HepG2 (cell line): Measurements from ENCODE around the gene SEPTIN12. TPM values are rescaled to one million over a fixed set of nuclear protein-coding genes. Genes with fewer than 3 reads are reported as not detected.
A peak's percentile ranks its signal among the peaks of the same experiment; 100 is the strongest.

Experiments
- BRD4 ChIP-seq: sonication (generic); formaldehyde crosslinking; IDR thresholded peaks from 2 replicates; pipeline ENCODE4 v1.4.0; 2020; ENCODE audit warnings: missing genetic modification reagents
- CREB1 ChIP-seq, 2 experiments: fragments of 450-650 bp in 1 of 2; IDR thresholded peaks; 2 replicates each; pipeline ENCODE4 v1.6.1; 2016 to 2017; ENCODE audit warnings: control low read depth in 1 of 2, mild to moderate bottlenecking in 1 of 2, missing compliant biosample characterization in 1 of 2, missing genetic modification characterization in 1 of 2
- FOXK1 ChIP-seq: sonication (generic); formaldehyde crosslinking; IDR thresholded peaks from 2 replicates; pipeline ENCODE4 v1.4.0; 2020; ENCODE audit warnings: low read depth, missing genetic modification reagents, borderline replicate concordance
- NFE2L1 ChIP-seq: sonication (generic); formaldehyde crosslinking; IDR thresholded peaks from 2 replicates; pipeline ENCODE4 v1.4.0; 2020; ENCODE audit warnings: missing genetic modification reagents, mild to moderate bottlenecking, borderline replicate concordance
- NFE2L2 ChIP-seq: fragments of 150-350 bp; IDR thresholded peaks from 2 replicates; pipeline ENCODE4 v1.6.1; 2014; ENCODE audit warnings: low read length
- PAWR ChIP-seq: sonication (generic); formaldehyde crosslinking; IDR thresholded peaks from 2 replicates; pipeline ENCODE4 v1.4.0; 2020; ENCODE audit warnings: missing genetic modification reagents, mild to moderate bottlenecking, borderline replicate concordance
- RBM39 ChIP-seq: fragments of 200-400 bp; formaldehyde crosslinking; IDR thresholded peaks from one replicate; pipeline ENCODE4 v1.6.1; 2018; ENCODE audit warnings: antibody characterized with exemption, mild to moderate bottlenecking, low read depth, low read length; ENCODE audit not compliant: poor library complexity, severe bottlenecking
- TAF15 ChIP-seq: fragments of 200-400 bp; formaldehyde crosslinking; IDR thresholded peaks from one replicate; pipeline ENCODE4 v1.6.1; 2018; ENCODE audit warnings: mild to moderate bottlenecking, low read depth, low read length; ENCODE audit not compliant: poor library complexity, severe bottlenecking
- TBX3 ChIP-seq: fragments of 450-650 bp; IDR thresholded peaks from 2 replicates; pipeline ENCODE4 v1.6.1; 2017; ENCODE audit warnings: antibody characterized with exemption, mild to moderate bottlenecking, inconsistent platforms, borderline replicate concordance
- U2AF2 ChIP-seq: fragments of 200-400 bp; formaldehyde crosslinking; IDR thresholded peaks from 2 replicates; pipeline ENCODE4 v1.6.1; 2017; ENCODE audit warnings: low read depth, mild to moderate bottlenecking, low read length
- ZFP1 ChIP-seq: IDR thresholded peaks from 2 replicates; pipeline ENCODE4 v1.6.1; 2016
- ZNF230 ChIP-seq: sonication (generic); formaldehyde crosslinking; IDR thresholded peaks from 2 replicates; pipeline ENCODE4 v1.4.0; 2020; ENCODE audit warnings: mild to moderate bottlenecking, missing genetic modification reagents
- ZNF343 ChIP-seq: sonication (generic); formaldehyde crosslinking; IDR thresholded peaks from 2 replicates; pipeline ENCODE4 v1.4.0; 2020; ENCODE audit warnings: mild to moderate bottlenecking, missing genetic modification reagents
- ZNF569 ChIP-seq: sonication (generic); formaldehyde crosslinking; IDR thresholded peaks from 2 replicates; pipeline ENCODE4 v1.5.0; 2020; ENCODE audit warnings: mild to moderate bottlenecking, missing genetic modification reagents, moderate library complexity, borderline replicate concordance
- polyA plus RNA-seq, 8 experiments: library from polyadenylated mRNA; depleted of rRNA in 3 of 8; stranded (reverse) in 7 of 8; unstranded in 1 of 8; fragments of >200 nt; fragmentation: Illumina TruSeq in 4 of 8; extraction: Trizol in 4 of 8; gene quantifications; 2 replicates each; pipeline versions ENCODE4 v1.2.1 to v1.2.3, GENCODE V29; 2011 to 2016; ENCODE audit warnings: low read depth in 4 of 8, missing spikeins in 1 of 8, mixed read lengths in 1 of 8; ENCODE audit not compliant: insufficient read depth in 1 of 8
- total RNA-seq, 5 experiments: library from RNA; depleted of rRNA; stranded (reverse); fragments of >200 nt; fragmentation: Illumina TruSeq; extraction: Trizol; gene quantifications; 2 replicates each; pipeline ENCODE4 v1.2.3, GENCODE V29; 2016; ENCODE audit warnings: low read depth in 1 of 5
- TF ChIP-seq, protein P1 (sequence below): sonication (generic); formaldehyde crosslinking; IDR thresholded peaks from 2 replicates; pipeline ENCODE4 v1.9.0; 2021; ENCODE audit warnings: missing genetic modification reagents, borderline replicate concordance
- TF ChIP-seq, protein P2 (sequence below): sonication (generic); formaldehyde crosslinking; IDR thresholded peaks from 2 replicates; pipeline ENCODE4 v1.4.0; 2020; ENCODE audit warnings: missing genetic modification reagents, borderline replicate concordance
- TF ChIP-seq, protein P3 (sequence below): sonication (generic); formaldehyde crosslinking; IDR thresholded peaks from 2 replicates; pipeline ENCODE4 v1.5.1; 2020; ENCODE audit warnings: mild to moderate bottlenecking, missing genetic modification reagents, moderate library complexity
- TF ChIP-seq, protein P4 (sequence below): sonication (generic); formaldehyde crosslinking; IDR thresholded peaks from 2 replicates; pipeline ENCODE4 v1.8.0; 2022; ENCODE audit warnings: low read depth, missing genetic modification reagents

The SEPTIN12 gene
- total and polyA plus RNA-seq, 2 of the 13 experiments (the other 11 are each of a cell fraction or from before 2014, with no cell fraction given): 0.22 TPM; not detected in 1

DNA sequence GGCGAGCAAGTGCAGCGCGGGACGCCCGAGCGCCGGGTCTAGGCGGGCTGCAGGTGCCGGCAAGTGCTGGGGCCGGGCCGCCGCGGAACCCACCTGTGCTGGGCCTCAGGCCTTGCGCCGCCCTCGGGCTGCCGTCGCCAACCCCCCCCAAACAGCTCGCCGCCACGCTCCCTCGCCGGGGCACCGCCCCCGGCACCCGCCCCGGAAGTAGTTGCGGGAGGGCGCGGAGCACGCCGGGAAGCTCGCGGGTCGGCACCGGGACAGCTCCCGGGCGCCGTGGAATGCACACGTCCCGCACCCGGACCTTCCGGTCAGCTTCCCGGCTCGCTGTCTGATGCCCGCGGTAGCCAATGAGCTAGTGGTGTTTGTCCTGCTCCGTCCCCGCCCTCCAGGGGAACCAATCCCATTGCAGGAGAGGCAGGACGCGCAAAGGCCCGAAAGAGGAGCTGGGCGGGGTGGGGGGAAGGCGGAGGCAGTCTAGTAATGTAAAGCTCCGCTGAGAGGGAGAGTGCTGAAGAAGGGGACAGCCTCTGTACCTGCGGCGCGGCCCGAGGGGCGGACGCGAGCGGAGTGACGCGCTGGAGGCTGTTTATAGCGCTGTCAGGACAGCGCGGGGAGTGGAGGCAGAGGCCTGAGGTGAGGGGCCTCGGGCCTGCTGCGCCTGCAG, 53.9 kb downstream of the SEPTIN12 start, which contains the start of the genes ANKS3 and DNAAF8 (continued):
- TF ChIP-seq, protein P1, sequence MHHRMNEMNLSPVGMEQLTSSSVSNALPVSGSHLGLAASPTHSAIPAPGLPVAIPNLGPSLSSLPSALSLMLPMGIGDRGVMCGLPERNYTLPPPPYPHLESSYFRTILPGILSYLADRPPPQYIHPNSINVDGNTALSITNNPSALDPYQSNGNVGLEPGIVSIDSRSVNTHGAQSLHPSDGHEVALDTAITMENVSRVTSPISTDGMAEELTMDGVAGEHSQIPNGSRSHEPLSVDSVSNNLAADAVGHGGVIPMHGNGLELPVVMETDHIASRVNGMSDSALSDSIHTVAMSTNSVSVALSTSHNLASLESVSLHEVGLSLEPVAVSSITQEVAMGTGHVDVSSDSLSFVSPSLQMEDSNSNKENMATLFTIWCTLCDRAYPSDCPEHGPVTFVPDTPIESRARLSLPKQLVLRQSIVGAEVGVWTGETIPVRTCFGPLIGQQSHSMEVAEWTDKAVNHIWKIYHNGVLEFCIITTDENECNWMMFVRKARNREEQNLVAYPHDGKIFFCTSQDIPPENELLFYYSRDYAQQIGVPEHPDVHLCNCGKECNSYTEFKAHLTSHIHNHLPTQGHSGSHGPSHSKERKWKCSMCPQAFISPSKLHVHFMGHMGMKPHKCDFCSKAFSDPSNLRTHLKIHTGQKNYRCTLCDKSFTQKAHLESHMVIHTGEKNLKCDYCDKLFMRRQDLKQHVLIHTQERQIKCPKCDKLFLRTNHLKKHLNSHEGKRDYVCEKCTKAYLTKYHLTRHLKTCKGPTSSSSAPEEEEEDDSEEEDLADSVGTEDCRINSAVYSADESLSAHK (CRISPR knock-in tag): no peak
- peak; percentile 82; the same call in 1 of the 2 replicates for TF ChIP-seq FOXK1 (CRISPR knock-in tag)
- TF ChIP-seq ZNF230 (CRISPR knock-in tag): no peak
- TF ChIP-seq NFE2L2: no peak
- no peak for TF ChIP-seq TBX3
- peak; percentile 71 for TF ChIP-seq CREB1 (IDR thresholded peaks at IDR 0.05)
- TF ChIP-seq CREB1 (CRISPR knock-in tag; IDR thresholded peaks at IDR 0.05): peak; percentile 69
- TF ChIP-seq, protein P2, sequence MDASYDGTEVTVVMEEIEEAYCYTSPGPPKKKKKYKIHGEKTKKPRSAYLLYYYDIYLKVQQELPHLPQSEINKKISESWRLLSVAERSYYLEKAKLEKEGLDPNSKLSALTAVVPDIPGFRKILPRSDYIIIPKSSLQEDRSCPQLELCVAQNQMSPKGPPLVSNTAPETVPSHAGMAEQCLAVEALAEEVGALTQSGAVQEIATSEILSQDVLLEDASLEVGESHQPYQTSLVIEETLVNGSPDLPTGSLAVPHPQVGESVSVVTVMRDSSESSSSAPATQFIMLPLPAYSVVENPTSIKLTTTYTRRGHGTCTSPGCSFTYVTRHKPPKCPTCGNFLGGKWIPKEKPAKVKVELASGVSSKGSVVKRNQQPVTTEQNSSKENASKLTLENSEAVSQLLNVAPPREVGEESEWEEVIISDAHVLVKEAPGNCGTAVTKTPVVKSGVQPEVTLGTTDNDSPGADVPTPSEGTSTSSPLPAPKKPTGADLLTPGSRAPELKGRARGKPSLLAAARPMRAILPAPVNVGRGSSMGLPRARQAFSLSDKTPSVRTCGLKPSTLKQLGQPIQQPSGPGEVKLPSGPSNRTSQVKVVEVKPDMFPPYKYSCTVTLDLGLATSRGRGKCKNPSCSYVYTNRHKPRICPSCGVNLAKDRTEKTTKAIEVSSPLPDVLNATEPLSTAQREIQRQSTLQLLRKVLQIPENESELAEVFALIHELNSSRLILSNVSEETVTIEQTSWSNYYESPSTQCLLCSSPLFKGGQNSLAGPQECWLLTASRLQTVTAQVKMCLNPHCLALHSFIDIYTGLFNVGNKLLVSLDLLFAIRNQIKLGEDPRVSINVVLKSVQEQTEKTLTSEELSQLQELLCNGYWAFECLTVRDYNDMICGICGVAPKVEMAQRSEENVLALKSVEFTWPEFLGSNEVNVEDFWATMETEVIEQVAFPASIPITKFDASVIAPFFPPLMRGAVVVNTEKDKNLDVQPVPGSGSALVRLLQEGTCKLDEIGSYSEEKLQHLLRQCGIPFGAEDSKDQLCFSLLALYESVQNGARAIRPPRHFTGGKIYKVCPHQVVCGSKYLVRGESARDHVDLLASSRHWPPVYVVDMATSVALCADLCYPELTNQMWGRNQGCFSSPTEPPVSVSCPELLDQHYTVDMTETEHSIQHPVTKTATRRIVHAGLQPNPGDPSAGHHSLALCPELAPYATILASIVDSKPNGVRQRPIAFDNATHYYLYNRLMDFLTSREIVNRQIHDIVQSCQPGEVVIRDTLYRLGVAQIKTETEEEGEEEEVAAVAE: no peak
- TF ChIP-seq, protein P3, sequence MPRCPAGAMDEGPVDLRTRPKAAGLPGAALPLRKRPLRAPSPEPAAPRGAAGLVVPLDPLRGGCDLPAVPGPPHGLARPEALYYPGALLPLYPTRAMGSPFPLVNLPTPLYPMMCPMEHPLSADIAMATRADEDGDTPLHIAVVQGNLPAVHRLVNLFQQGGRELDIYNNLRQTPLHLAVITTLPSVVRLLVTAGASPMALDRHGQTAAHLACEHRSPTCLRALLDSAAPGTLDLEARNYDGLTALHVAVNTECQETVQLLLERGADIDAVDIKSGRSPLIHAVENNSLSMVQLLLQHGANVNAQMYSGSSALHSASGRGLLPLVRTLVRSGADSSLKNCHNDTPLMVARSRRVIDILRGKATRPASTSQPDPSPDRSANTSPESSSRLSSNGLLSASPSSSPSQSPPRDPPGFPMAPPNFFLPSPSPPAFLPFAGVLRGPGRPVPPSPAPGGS (CRISPR knock-in tag): no peak; the same call in 1 of the 2 replicates
- TF ChIP-seq NFE2L1 (CRISPR knock-in tag): no peak
- TF ChIP-seq PAWR: no peak
- TF ChIP-seq ZNF343 (CRISPR knock-in tag): no peak; the same call in 1 of the 2 replicates
- TF ChIP-seq U2AF2: no peak
- no peak for TF ChIP-seq ZFP1 (CRISPR knock-in tag)
- TF ChIP-seq TAF15: peak; percentile 35
- TF ChIP-seq, protein P4, sequence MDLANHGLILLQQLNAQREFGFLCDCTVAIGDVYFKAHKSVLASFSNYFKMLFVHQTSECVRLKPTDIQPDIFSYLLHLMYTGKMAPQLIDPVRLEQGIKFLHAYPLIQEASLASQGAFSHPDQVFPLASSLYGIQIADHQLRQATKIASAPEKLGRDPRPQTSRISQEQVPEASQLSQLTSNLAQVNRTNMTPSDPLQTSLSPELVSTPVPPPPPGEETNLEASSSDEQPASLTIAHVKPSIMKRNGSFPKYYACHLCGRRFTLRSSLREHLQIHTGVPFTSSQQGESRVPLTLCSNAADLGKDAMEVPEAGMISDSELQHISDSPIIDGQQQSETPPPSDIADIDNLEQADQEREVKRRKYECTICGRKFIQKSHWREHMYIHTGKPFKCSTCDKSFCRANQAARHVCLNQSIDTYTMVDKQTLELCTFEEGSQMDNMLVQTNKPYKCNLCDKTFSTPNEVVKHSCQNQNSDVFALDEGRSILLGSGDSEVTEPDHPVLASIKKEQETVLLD (CRISPR knock-in tag): peak; percentile 100
- peak; percentile 30 for TF ChIP-seq RBM39
- TF ChIP-seq ZNF569: no peak
- peak; percentile 54; the same call in 1 of the 2 replicates for TF ChIP-seq BRD4 (CRISPR knock-in tag)
